HG03280 (cell line): ENCODE results near the gene PPFIBP1.

ENCODE experiments used
- ATAC-seq: cut with Tn5 transposase; IDR thresholded peaks from one replicate; pipeline ENCODE4 v1.9.1; 2021; ENCODE audit warnings: mild to moderate bottlenecking, moderate library complexity; ENCODE audit not compliant: unreplicated experiment

PPFIBP1 gene

DNA sequence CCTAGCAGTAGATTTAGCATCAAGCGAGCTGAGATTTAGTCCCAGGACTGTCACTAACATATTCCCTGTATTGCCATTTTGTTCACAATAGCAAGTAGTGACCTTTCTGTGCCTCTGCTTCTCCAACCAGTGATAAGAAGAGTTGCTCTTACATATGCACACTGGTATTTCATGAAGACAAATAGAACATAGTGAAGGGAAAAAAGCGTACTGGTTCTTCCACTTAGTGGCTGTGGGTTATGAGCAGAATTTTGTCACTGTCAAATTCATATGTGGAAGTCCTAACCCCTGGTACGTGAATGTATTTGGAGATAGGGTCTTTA is 12.3 kb upstream of the PPFIBP1 start:
- ATAC-seq: no peak

DNA sequence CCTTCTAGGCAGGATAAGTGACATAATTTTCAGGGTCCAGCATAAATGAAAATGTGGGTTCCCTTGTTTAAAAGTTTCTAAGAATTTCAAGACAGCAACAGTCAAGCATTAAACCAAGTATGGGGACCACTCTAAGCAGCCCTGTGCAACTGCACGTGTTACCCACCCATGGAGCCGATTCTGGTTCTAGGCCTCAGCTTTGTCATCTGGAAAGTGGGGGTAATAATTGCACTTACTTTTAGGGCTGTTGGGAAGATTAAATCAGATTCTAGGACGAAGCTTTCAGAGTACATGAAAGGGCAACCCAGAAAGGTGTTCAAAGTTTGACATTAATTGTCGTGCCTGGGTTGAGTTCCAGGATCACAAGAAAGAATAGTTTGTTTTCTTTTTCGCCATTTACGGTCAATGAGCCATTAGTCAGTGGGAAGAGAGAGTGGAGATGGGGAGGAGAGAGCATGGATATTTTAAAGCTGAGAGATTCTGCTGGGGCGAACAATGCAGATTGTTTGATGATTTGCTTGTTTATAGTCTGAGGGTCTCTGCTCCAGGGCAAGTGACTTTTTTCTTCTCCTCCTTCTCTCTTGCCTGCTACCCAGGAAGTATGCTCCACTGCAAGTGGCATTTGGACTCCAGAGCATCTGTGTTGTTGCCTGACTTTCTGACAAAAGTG is 10.7 kb upstream of the PPFIBP1 start:
- no peak for ATAC-seq

DNA sequence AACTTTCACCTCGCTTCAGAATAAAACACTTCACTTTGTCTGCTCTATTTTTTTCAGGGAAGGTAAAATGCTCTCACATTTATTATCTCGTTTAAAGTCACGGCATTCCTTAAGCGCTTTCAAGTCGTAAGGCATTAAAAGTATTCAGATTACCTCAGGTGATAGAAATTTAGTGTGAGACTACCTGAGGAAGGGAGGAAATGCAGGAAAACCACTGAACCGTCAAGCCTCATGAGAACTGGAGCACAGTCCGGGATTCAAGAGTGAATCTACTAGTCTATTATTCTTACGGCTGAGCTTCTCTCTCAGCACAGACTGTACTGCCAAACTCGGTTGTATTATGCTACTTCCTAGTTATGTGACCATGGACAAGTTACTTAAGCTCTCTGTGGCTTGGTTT is 8.3 kb upstream of the PPFIBP1 start:
- ATAC-seq: no peak

DNA sequence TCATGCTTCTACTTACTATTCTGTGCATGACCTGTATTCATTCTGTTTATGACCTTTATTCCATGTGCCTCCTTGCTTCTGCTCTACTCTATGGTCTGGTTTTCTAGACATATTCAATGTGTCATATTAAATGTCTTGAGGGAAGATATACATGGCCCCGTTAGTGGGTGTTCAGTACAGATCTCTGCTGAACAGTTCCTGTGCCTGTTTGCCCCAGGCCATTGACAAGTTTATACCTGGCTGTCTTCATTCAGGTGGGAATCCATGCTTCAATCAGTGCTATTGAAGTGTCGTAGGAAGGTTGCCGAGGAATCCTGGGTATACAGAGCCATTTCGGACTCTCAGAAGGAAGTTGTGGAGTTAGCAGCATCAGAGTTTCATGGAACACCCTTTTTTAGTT is 7.4 kb upstream of the PPFIBP1 start:
- ATAC-seq: no peak

DNA sequence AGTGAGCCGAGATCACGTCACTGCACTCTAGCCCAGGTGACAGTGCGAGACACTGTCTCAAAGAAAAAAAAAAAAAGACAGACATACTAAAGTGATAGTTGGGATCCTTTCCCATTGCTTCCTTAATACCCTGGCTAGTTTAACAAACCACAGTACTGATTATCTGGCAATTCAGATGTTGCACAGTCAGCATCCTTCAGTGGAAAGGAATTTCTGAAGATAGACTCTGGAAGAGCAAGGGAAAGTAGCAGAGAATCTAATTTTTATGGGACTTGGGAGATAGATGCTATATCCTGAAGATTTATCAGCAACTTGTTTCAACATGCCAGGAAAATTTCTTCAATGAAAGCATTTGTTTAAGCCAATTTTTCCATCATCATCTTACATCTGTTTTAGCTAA is 6.5 kb upstream of the PPFIBP1 start:
- no peak for ATAC-seq

DNA sequence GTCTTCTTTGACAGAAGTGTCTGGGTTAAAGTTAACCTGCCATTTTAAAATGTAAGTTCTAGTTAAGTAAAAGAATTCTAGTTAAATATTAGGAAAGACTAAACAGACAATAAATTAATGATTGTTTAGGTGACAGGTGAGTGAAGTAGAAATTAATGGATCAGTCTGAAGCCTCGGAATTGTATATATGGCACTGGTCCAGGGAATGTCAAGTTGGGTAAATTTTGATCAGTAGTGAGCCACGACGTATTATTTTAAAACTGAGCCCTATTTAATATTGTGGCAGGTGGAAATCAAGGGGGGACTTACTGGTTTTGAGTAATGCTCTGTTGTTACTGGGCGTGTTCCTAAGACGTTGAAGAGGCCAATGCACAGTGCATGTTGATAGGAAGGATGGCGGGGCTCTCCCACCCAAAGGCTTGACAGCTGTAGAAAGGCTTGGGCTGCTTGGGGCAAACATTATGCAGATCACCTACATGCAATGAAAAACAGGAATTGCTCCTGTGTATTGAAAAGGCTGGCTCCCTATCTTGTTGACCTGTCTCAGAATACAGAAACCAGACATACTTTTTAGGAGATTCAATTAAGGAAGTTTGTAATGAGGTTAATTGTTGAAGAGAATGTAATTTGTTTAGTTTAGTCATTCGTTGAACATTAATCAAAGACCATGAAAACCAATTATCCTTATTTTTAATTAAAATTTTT is 5.9 kb upstream of the PPFIBP1 start:
- no peak for ATAC-seq

DNA sequence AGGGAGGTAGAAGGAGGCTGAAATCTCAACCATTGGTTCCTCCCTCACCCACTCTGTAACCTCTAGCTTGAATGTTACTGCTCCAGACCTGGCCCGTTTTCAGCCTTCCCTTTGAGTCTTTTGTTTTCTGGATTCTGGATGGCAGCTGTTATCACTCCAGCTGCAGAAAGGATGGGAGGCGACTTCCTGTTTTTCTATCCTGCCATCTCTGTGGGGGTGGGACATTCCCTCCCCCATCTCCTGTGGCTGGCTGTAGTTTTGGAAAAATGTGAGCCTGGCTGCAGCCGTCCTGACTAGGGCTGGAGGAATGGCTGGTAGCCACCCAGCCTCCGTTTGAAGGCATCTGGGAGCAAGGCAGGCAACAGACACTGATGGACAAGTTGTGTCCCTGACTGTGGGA is 2.9 kb upstream of the PPFIBP1 start:
- no peak for ATAC-seq

DNA sequence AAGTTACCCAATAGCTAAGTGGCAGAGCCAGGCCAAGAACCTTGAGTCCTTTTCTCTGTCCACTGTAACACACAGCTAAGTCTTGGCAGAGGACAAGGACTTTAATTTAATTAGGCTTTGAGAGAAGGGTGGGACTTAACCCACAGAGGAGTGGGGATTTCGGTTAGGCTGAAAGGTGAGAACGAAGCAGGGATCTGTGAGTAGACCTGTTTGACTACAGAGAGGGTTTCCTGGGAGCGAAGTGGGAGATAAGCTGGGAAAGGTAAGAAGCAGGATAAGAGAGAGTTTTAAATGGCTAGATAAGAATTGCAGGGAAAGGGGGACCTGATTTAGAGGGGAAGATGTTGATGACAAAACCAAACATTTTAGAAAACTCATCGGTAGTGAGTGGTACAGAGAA is 2.0 kb upstream of the PPFIBP1 start:
- ATAC-seq: no peak

DNA sequence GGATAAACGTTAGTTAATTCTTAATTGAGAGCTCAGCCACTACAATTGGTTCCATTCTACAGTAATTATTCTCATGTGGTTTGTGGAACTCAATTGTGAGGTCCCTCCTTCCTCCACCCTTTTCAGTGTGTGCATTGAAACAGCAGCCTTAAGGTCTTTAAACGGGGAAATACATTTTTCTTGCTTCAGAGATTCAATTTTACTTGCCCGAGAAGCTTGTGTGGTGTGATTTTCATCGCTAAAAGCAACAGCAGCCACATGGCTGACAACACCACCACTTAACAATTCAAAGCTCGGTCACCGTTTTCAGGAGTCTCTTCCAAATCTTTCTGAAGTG is 733 bp upstream of the PPFIBP1 start:
- ATAC-seq: peak; percentile 6

DNA sequence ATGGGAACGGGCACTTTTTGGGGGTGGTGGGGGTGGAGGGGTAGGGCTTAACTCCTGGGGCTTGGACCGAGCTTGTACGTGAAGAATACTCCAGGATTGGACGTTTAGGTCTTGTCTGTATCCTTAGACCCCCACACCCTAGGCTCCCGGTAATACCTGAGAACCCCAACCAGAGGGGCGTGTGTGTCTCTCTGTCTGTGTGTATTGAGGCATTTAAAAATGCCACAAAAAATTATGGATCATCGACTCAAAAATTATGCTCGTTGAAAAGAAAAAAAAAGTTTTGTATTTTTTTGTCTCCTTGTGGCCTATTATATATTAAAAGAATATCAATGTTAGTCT is 459 bp downstream of the PPFIBP1 start:
- ATAC-seq: no peak

DNA sequence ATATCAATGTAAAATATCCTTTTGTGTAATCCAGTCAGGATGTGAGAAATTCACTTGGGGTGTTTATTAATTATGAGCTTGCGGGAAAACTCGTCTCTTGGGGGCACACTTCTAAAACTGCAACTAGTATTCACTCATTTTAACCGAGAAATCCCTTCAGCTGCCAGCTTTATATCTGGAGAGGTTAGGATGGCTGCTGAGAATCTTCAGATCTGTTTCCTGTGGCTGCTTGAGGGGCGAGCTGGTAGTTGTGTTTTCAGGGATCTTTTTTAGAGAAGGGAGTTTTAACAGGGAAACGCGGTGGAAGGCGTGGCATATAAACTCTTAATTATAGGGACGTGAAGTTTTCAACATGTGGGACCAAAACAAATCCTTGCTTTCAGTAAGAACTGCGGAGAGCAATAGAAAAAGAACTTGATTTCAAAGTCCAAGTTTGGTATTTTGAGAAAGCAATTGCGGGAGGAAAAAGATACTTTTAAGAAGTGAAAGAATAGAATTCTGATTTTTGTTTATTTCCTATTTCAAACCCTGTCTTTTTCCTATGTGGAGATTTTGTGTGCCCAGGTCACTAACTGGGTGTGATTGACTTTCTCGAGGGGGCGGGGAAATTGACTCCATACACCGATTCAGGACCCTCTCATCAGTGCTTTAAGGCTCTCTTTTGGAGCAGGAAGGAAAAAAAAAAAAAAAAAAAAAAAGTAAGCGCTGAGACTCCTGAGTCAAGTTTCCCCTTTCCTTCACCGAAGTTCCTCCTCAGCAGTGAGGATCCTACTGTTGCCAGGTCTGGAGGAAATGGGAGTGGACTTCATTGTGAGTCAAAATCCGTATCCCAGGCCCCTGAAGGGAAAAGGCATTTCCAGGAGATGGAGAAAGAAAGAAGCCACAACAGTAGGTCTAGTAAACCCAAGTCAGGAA is 1.1 kb downstream of the PPFIBP1 start:
- no peak for ATAC-seq

DNA sequence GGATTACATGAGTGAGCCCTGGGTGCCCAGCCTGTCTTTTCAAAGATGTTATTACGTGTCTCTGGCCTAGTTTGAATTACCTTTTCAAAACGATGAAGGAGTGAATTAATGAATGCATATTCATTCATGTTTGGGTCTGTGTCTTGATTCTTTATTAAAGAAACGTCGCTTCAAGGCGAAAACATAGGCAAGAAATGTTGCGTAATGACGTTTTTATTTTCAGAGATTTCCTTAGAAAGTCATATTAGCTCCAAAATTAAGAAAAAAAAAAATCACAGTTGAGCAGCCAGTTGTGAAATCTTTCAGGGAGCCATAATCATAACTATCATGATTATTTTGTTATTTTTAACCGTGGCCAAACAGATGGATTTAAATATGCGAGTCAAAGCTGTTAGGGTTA is 3.5 kb downstream of the PPFIBP1 start:
- ATAC-seq: no peak

DNA sequence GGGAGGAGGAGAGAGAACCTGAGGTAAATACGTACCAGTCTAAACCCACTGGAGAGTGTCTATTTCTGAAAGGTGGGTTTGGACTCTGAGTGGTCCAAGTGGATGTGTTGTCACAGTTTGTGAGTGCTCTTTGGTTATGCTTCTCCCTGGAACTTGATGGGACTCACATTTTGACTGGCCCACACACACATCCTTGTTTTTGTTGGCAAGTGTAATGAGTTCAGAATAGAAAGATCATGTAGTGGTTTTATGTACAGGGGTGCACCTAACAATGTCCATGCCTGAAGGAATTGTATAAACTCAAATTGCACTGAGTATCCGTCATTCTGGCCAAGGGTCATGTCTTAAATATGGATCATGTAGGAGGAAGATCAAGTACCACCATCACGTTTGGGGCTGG is 4.8 kb downstream of the PPFIBP1 start:
- no peak for ATAC-seq

DNA sequence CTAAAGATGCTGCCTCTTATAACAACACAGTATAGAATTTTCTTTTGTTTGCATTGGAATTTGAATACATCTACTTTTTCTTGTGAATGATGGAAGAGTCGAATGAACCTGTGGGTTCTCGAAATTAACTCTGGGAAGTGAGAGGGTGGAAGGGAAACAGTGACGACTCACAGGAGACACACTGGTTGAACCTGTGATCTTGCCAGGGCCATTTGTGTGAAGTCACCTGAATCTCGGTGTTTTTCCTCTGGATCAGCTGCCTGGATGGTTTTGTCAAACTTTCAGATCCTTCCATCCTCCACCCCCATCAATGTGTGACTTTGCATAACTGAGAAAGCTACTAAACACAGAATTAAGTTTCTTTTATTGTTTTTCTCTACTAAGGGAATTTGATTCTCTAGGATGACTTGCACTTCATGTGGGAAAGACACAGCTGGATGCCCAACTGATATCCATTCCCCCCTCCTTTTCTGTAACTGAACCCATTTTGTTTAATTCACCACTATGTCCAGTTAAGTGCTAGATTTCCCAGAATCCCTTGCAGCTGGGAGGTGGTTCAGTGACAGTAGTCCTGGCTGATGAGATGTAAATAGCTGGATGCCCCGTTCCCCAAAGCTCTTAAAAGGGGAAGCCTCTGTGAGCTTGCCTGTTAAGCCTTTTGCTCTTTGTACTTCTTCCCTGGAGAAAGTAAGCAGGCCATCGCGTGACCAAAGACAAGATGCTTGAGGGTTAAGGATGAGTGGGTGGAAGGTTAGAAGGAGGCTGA is 6.3 kb downstream of the PPFIBP1 start:
- ATAC-seq: no peak

DNA sequence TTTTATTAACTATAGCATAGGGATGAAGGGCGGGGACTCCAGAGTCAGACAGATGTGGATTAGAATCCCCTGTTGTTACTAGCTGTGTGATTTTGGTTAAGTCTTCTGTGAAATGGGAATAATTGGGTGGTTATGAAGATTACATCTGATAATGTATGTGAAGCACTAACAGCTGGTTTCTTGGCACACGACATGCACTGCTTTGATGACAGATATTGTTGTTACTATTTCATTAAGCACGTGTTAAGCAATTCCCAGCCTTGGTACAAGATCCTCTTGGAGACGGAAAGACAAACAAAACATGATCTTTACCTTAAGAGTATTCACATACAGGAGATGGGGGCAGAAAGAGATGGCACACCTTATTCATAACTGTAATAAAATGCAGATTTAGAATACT is 7.9 kb downstream of the PPFIBP1 start:
- no peak for ATAC-seq

DNA sequence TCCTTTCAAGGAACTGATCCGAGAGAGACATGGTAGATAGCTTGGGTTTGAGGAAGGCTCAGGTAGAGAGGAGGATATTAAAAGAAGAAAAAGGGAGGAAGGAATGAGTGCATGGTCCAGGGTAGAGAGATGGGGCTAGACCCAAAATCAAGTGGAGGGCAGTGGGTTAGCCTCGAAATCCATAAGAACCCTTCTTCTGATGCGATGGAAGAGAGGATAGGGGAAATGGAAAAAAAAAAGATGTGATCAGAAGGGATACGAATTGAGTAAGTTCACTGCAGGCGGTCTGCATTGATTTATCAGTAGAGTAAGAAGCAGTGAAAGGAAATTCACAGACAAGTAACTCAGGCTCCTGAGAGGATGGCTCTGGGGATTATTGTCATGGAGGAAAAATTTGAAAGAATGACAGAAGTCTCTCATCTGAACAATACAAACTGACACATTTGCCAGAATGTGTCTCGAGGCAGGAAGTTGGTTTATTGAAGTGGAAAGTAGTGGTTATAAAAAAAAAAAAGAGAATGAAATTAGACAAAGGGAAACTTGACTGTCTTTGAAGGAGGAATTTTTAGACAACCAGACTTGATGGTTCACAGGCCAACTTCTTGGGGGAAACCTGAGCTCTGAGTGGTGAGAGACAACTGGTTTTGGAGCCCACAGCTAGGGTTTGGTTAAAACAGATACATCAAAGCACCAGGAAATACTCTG is 10.2 kb downstream of the PPFIBP1 start:
- ATAC-seq: no peak

DNA sequence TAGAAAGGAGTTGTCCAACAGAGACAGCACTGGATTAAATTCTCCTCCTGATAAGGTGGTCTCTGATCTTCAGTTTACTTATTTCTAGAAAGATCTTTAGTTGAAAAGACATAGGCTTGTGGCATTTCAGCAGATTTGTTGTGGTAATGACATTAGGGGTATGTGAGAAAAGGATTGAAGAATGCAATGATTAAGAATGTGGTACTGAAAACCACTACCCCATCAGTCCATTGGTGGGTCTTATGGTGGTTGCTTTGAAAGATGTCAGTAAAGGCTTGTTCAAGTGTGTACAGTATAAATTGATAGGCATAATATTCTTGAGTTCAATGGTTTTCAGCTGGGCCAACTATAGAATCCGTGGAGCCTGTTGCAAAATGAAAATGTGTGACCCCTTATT is 10.8 kb downstream of the PPFIBP1 start:
- ATAC-seq: no peak

DNA sequence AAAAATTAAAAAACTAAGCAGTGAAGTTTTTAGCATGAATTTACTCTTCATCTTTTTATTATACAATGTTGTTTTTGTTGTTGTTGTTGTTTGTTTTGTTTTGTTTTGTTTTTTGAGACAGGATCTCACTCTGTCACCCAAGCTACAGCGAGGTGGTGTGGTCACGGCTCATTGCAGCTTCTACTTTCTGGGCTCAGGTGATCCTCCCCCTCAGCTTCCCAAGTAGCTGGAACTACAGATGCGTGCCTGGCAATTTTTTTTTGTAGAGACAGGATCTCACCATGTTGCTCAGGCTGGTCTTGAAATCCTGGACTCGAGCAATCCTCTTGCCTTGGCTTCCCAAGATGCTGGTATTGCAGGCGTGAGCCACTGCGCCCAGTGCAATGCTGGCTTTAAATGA is 11.3 kb downstream of the PPFIBP1 start:
- no peak for ATAC-seq

DNA sequence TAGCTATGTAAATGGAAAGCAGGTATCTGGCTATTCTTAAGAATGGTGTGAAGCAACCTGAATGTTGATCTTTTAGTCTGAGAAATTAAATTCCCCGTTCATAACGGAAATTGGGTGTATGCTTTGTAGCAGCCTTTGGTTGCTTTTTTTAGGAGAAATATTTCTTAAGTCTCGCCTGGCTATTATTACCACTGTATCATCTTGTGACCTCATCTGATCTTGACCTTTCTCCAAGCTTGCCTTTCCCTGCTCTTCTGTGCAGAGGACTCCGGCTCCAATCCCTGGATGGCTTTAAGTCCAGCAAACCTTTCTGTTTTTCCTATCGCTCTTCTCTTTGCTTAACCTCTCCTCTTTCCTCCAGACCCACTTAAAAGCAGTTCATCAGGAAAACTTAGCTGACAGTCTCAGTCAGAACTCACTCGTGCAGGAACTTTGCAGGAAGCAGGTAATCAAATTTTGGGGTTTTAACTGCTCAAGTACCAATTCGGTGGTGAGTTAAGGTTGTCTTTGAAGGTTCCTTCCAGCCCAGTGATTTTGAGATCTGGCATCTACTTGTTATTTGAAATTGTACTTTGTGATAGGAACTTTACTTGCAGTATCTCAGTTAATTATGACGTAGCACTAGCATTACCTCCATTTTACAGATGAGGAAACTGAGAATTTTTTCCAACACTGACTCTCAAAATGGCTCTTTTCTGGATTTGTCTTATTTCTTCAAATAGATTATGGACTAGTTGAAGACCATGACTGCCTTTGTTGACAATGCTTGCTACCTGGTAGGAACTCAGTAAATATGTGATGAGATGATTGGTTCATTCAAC is 14.1 kb downstream of the PPFIBP1 start:
- no peak for ATAC-seq

DNA sequence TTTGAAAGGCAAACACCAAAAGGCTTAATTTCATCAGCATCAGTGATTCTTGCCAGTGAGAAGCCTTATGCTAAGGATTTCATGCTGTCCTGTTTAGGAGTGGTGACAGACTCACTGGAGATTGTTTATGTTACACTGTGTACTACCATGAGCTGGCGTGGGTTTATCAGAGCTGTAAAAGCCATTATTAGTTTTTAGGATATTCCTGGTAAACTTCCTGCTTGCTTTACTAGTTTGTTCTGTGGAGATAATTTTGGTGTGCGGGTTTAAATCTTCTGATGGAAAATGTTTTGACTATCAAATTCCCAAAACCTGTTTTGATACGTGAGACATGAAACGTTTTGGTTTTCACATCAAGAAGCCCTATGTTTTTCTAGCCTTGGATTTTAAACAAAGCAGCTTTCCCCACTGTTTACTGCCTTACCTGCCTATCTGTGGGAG is 15.2 kb downstream of the PPFIBP1 start:
- no peak for ATAC-seq
